ENCODE measurements around the gene BAZ2B. TPM values are rescaled to one million over a fixed set of nuclear protein-coding genes. Genes with fewer than 3 reads are reported as not detected.
A peak's percentile ranks its signal among the peaks of the same experiment; 100 is the strongest.
"Not testable (repeated sequence)": the region's sequence is repeated elsewhere in the genome, so short reads cannot be mapped to it uniquely, and the experiment has no call there.

BAZ2B gene
- total RNA-seq, 1 experiment from 2014 or later, result 5.9 TPM

- DNase-seq (ENCODE audit: low read depth), result no peak
These were observed 77.5 kb downstream of the BAZ2B start for GRCh38 chr2:159538801-159539200.

- not testable (repeated sequence) for DNase-seq (ENCODE audit: low read depth)
These were observed 81.1 kb downstream of the BAZ2B start for GRCh38 chr2:159535261-159535660.

GRCh38 chr2:159531475-159531874, 84.9 kb downstream of the BAZ2B start:
- no peak for DNase-seq (ENCODE audit: low read depth)

- no peak for DNase-seq (ENCODE audit: low read depth)
These were observed 89.9 kb downstream of the BAZ2B start for GRCh38 chr2:159526433-159526832.

GRCh38 chr2:159525012-159525411, 91.3 kb downstream of the BAZ2B start:
- DNase-seq (ENCODE audit: low read depth), result no peak

GRCh38 chr2:159521272-159521671, 95.1 kb downstream of the BAZ2B start:
- DNase-seq (ENCODE audit: low read depth), result no peak

GRCh38 chr2:159518321-159519005, 97.9 kb downstream of the BAZ2B start:
- DNase-seq (ENCODE audit: low read depth), result no peak

GRCh38 chr2:159516241-159516758, 100.0 kb downstream of the BAZ2B start:
- DNase-seq (ENCODE audit: low read depth), result peak; percentile 31

DNA sequence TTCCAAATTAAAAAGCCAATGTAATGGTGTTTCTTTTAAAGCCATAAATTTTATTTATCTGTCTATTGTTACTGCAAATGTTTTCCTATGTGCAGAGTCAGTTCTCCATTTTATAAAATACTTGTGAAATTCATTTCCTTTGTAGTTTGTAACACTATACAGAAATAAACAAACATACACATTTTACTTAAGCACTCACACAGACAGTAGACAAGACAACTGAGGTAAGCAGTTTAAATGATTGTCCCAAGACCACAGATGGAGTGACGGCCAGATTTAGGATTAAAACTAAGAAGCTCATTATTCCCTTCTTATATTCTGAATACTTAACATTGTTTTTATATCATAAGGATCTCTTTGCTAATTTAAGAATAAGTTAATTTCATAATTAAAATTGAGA, 100.9 kb downstream of the BAZ2B start:
- no peak for DNase-seq (ENCODE audit: low read depth)

DNA sequence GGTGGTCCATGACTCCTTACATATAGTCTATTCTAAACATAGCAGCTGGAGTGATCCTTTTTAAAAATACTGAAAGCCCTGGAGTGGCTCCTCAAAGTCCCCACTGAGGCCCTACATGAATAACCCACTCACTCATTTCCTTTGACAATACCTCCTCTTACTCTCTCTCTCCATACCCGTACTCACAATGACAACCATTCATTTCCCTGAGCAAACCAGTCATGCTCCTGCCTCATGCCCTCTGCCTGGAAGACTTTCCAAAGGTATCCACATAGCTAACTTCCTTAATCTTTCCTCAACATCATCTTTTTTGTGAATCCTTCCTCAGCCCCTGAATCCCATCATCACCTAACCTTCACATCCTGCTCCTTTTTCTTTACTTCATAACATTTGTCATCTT, 102.6 kb downstream of the BAZ2B start:
- DNase-seq (ENCODE audit: low read depth), result no peak

DNA sequence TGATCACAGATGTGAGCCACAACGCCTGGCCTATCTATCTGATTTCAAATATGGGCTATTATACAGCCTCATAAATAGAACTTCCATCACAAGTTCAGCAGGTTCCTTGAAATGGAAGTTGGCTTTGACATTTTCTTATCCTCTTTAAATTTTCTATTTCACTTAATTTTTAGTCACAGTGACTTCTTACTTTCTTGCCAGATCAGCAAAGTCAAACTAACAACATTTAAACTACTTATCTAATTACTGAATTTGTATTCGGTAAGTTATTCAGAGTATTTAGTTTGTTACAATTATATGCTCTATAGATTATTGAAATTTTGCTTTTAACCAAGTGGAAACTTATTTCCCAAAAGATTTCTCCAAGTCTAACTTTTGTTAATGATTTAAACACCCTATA, 108.2 kb downstream of the BAZ2B start:
- DNase-seq (ENCODE audit: low read depth), result no peak

GRCh38 chr2:159506764-159507440, 109.4 kb downstream of the BAZ2B start:
- DNase-seq (ENCODE audit: low read depth), result peak; percentile 61

- DNase-seq (ENCODE audit: low read depth), result no peak
These were observed 110.1 kb downstream of the BAZ2B start for GRCh38 chr2:159506202-159506601.

- no peak for DNase-seq (ENCODE audit: low read depth)
These were observed 111.2 kb downstream of the BAZ2B start for GRCh38 chr2:159505196-159505595.

DNA sequence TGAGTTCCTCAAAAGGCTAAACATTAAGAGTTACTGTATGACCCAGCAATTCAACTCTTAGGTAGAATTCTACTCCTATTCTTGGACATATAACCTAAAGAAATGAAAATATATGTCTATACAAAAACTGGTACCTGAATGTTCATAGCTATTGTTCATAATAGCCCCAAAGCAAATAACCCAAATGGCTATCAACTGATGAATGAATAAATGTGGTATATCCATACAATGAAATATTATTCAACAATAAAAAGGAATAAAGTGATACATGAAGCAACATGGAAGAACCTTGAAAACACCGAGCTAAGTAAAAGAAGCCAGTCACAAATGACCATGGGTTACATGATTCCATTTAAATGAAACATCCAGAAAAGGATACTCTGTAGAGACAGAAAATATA, 114.6 kb downstream of the BAZ2B start:
- DNase-seq (ENCODE audit: low read depth), result no peak

DNA sequence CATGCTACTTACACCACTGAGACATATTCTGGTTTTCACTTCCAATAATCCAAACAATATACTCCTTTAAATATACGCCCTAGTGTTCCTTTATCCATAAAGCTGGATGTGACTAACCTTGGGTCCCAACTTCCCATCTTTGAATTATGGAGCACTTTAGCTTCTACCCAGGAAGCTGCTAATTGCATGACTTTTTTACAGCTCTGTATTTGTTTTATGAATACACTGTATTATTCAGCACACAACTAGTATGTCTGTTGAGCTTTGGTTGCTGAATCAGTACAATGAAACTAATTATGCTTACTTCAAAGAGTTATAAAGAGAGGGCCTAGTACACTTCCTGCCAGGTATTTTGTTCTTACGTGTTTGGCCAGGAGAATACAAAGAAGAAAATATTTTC, 118.5 kb downstream of the BAZ2B start:
- DNase-seq (ENCODE audit: low read depth), result peak; percentile 18

- peak; percentile 96 for DNase-seq (ENCODE audit: low read depth)
These were observed 119.1 kb downstream of the BAZ2B start for GRCh38 chr2:159497256-159497655.

GRCh38 chr2:159489476-159489875, 126.9 kb downstream of the BAZ2B start:
- DNase-seq (ENCODE audit: low read depth), result no peak

- DNase-seq (ENCODE audit: low read depth), result no peak
These were observed 131.8 kb downstream of the BAZ2B start for GRCh38 chr2:159484532-159484931.

GRCh38 chr2:159476329-159476728, 140.0 kb downstream of the BAZ2B start:
- DNase-seq (ENCODE audit: low read depth), result no peak

DNA sequence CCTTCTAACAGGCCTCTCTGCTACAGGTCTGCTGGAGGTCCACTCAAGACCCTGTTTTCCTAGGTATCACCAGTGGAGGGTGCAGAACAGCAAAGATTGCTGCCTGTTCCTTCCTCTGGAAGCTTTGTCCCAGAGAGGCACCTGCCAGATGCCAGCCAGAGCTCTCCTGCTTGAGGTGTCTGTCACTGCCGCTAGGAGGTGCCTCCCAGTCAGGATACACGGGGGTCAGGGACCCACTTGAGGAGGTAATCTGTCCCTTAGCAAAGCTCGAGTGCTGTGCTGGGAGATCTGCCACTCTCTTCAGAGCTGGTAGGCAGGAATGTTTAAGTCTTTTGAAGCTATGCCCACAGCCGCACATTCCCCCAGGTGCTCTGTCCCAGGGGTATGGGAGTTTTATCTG, 140.6 kb downstream of the BAZ2B start:
- no peak for DNase-seq (ENCODE audit: low read depth)

DNA sequence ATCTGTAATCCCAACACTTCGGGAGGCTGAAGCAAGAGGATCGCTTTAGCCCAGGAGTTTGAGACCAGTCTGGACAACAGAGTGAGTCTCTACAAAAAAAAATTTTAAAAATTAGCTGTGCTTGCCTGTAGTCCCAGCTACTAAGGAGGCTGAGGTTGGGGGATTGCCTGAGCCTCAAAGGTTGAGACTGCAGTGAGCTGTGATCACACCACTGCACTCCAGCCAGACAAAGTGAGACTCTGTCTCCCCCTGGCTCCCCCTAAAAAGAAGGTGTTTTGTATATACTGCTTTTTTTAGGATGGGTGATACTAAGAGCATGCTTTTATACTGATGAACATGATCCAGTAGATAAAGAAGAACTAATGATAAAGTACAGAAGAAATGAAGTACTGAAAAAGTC, 145.0 kb downstream of the BAZ2B start:
- DNase-seq (ENCODE audit: low read depth), result no peak

DNA sequence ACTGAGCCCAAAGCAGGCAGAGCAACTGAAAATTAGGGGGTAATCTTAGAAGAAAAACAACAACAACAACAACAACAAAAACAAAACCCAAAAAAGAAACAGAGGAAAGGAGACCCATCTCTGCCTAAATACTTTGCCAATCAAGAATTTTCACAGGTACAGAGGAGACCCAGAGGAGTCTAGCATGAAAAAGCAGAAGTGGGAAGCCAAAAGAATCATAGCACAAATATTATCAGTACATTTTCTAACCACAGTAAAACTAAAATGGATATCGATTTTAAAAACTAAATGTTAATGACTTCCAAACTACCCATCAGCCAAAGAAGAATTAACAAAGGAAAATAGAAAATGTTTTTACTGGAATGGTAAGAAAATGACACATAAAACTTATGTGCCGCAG, 148.1 kb downstream of the BAZ2B start:
- no peak for DNase-seq (ENCODE audit: low read depth)
